Body of pancreas (tissue), 4 donors: Measurements from ENCODE around the gene TJP1. TPM values are rescaled to one million over a fixed set of nuclear protein-coding genes. Genes with fewer than 3 reads are reported as not detected.

ENCODE experiments used
- ATAC-seq: fragments of 150-250 bp; one replicate; pipeline ENCODE4 v1.9.1; 2016
- DNase-seq, 4 donors: peaks; one replicate each; pipeline ENCODE4 v3.0.0-alpha.2; 2019
- H3K27ac ChIP-seq, 4 donors: fragments of 200-600 bp; sonication (generic); 1 replicate in 3 of 4; 2 replicates in 1 of 4; pipeline versions ENCODE4 v1.5.1 to v1.6.1; 2016 to 2019; ENCODE audit warnings: mild to moderate bottlenecking in 1 of 4, mixed read lengths in 1 of 4, moderate library complexity in 1 of 4
- H3K27me3 ChIP-seq, 2 donors: fragments of 200-600 bp; sonication (generic); one replicate each; pipeline ENCODE4 v1.6.0; 2016; ENCODE audit warnings: mild to moderate bottlenecking in 1 of 2
- H3K36me3 ChIP-seq, 2 donors: fragments of 200-600 bp; sonication (generic); replicated peaks in 1 of 2; 2 replicates each; pipeline ENCODE4 v1.5.1; 2016; ENCODE audit warnings: low read depth in 2 of 2; ENCODE audit not compliant: insufficient read depth in 1 of 2
- H3K4me1 ChIP-seq: fragments of 200-600 bp; sonication (generic); one replicate; pipeline ENCODE4 v1.6.0; 2016
- H3K4me3 ChIP-seq, 2 donors: fragments of 200-600 bp; sonication (generic); 1 replicate in 1 of 2; 2 replicates in 1 of 2; pipeline ENCODE4 v1.5.1; 2016 to 2019
- H3K9me3 ChIP-seq, 3 donors: fragments of 200-600 bp; sonication (generic); 1 replicate in 2 of 3; 2 replicates in 1 of 3; pipeline ENCODE4 v1.5.1; 2016
- POLR2A ChIP-seq, 3 donors: fragments of 450-650 bp; IDR thresholded peaks; one replicate each; pipeline ENCODE4 v1.6.1; 2016; ENCODE audit warnings: antibody characterized with exemption in 3 of 3, mild to moderate bottlenecking in 2 of 3
- WGBS, 2 donors: methylation state at CpG; one replicate each; pipeline ENCODE4 v1.1.5; 2017; 5-methylcytosine and 5-hydroxymethylcytosine counted together
- intact Hi-C: fragments of 100-400 bp; cut with DNase I; formaldehyde crosslinking; loops from one replicate; pipeline ENCODE4 v1.15.1; 2023
- total RNA-seq, 2 donors: library from RNA; depleted of rRNA; stranded (reverse); fragments of >200 nt; gene quantifications; one replicate each; pipeline ENCODE4 v1.1.0, GENCODE V29; 2016
- TF ChIP-seq, protein P1 (sequence below), 7 experiments: fragments of 450-650 bp in 4 of 7; fragments of 200-600 bp in 3 of 7; sonication (generic) in 3 of 7; IDR thresholded peaks; one replicate each; pipeline ENCODE4 v1.5.1; 2016 to 2019; ENCODE audit warnings: antibody characterized with exemption in 7 of 7

Gene TJP1
- total RNA-seq, 2 donors from 2014 or later = 68.7 to 70.9 TPM

DNA sequence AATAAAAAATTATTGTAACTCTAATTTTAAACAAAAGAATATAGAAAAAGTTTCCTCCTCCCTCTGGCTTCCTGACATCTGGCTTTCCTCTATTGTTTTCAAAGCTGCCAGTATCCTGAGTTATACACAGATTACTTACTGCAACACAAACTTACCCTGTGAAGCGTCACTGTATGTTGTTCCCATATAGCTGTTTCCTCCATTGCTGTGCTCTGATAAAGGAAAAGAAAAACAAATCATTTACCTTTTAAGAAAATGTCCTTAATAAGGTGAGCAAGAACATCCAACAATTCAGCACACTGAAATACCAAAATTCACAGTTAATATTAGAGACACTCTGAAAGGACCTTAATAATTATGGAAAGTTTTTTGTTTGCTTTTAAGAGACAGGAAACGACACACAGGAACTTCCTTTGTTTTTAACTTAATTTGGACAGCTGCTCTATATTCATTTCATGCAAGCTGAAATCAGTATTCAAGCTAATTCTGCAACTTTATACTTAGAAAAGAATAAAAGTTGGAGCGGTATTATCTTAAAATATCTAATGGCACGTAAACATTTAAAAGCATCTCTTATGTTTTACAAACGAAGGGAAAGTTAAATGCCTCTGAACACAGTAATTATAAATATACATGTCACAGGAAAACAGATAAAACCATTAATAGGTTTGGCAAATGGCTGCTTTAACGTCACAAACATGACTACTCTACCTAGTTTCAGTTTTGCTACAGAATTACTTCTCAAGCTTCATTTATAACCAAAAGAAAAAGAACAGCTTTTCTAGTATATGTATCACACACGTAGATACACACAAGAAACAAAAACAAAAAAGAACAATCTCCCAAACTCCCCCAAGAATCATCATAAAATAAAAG, 21.5 kb downstream of the TJP1 start:
- peaks cover 52% of the 10 kb centered on the region for H3K4me1 ChIP-seq
- intact Hi-C loops = no loop called here
- TF ChIP-seq POLR2A (IDR thresholded peaks at IDR 0.05) = no peak
- TF ChIP-seq, protein P1, sequence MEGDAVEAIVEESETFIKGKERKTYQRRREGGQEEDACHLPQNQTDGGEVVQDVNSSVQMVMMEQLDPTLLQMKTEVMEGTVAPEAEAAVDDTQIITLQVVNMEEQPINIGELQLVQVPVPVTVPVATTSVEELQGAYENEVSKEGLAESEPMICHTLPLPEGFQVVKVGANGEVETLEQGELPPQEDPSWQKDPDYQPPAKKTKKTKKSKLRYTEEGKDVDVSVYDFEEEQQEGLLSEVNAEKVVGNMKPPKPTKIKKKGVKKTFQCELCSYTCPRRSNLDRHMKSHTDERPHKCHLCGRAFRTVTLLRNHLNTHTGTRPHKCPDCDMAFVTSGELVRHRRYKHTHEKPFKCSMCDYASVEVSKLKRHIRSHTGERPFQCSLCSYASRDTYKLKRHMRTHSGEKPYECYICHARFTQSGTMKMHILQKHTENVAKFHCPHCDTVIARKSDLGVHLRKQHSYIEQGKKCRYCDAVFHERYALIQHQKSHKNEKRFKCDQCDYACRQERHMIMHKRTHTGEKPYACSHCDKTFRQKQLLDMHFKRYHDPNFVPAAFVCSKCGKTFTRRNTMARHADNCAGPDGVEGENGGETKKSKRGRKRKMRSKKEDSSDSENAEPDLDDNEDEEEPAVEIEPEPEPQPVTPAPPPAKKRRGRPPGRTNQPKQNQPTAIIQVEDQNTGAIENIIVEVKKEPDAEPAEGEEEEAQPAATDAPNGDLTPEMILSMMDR (IDR thresholded peaks at IDR 0.05) = no peak
- no peaks in the 10 kb centered on the region for H3K36me3 ChIP-seq
- H3K27ac ChIP-seq = peak overlapping the region in 1 of 4 donors; percentile 12
- H3K9me3 ChIP-seq = no peaks in the 10 kb centered on the region
- ATAC-seq (no peak), DNase-seq (no peak)
- H3K4me3 ChIP-seq = no peak overlapping the region
- WGBS, 2 donors = 57 to 64% methylated on average over 7 of the region's 7 CpGs
- H3K27me3 ChIP-seq = no peaks in the 10 kb centered on the region

DNA sequence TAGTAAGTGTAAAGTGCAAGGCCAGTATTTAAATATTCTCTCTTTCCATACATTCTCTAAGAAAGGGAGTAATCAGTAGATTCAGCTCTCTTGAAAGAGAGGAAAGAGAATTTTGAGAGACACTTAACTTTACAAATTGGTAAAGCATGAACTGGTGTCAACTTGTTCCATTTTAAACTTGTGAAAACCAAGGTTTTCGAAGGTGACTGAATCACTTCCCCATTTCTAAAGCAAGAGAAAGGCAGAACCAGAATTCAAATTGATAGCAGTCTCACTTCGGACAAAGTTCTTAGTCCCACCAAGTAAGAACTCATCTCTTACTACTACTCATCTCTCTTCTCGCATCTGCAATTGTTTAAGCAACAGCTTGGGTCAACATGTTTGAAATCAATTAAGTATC, 22.4 kb downstream of the TJP1 start:
- intact Hi-C loops = no loop called here
- H3K27me3 ChIP-seq = no peaks in the 10 kb centered on the region
- no peaks in the 10 kb centered on the region for H3K36me3 ChIP-seq
- no peak overlapping the region for H3K4me3 ChIP-seq
- H3K4me1 ChIP-seq = peaks cover 44% of the 10 kb centered on the region
- peak overlapping the region in 1 of 4 donors; percentile 5 for H3K27ac ChIP-seq
- TF ChIP-seq POLR2A (IDR thresholded peaks at IDR 0.05) = no peak
- TF ChIP-seq, protein P1 (IDR thresholded peaks at IDR 0.05) = no peak
- no peaks in the 10 kb centered on the region for H3K9me3 ChIP-seq
- 72 to 89% methylated on average over 3 of the region's 3 CpGs for WGBS, 2 donors
- DNase-seq (no peak), ATAC-seq (no peak)

DNA sequence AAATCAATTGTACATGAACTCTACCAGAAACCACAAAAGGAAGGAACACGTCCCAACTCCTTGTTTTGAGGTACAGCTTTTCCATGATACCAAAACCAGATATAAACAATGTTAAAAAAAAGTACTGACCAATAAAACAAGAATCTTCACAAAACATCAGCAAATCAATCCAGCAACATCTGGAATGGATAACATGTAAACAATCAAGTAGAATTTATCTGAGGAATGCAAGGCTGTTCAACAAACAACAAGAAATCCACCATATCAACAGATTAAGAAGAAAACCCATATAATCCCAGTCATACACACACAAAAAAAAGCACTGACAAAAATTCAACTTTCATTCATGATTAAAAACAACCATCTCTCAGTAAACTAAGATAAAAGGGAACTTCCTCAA, 26.7 kb downstream of the TJP1 start:
- Histone ChIP-seq H3K36me3 (peaks cover 0 to 2% of the 10 kb centered on the region in 2 donors), H3K9me3 (no peaks in the 10 kb centered on the region), H3K4me3 (no peak overlapping the region), H3K27ac (no peak overlapping the region), H3K4me1 (peaks cover 12% of the 10 kb centered on the region), H3K27me3 (no peaks in the 10 kb centered on the region)
- TF ChIP-seq, protein P1 (IDR thresholded peaks at IDR 0.05) = no peak
- no peak for TF ChIP-seq POLR2A (IDR thresholded peaks at IDR 0.05)
- no peak for ATAC-seq
- DNase-seq = no peak
- intact Hi-C loops = no loop called here
- WGBS, 2 donors = 76 to 90% methylated on average over 1 of the region's 1 CpG

DNA sequence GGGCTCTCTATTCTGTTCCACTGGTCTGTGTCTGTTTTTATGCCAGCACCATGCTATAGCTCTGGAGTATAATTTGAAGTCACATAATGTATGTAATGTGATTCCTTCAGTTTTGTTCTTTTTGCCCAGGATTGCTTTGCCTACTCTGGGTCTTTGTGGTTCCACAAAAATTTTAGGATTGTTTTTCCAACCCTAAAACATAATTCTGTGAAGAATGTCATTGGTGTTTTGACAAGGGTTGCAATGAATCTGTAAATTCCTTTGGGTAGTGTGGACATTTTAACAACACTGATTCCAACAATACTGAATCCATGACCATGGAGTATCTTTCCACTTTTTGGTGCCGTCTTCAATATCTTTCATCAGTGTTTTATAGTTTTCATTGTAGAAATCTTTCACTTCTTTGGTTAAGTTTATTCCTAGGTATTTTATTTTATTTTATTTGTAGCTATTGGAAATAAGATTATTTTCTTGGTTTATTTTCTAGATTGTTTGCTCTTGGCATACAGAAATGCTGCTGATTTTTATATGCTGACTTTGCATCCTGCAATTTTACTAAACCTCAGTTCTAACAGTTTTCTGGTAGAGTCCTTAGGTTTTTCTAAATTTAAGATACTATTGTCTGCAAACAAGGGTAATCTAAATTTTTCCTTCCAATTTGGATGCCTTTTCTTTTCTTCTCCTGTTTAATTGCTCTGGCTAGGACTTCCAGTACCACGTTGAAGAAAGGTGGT, 29.7 kb downstream of the TJP1 start:
- intact Hi-C loops = no loop called here
- peaks cover 0 to 2% of the 10 kb centered on the region in 2 donors for H3K36me3 ChIP-seq
- 90 to 98% methylated on average over 2 of the region's 2 CpGs for WGBS, 2 donors
- ATAC-seq (no peak), DNase-seq (no peak)
- no peaks in the 10 kb centered on the region for H3K4me1 ChIP-seq
- H3K4me3 ChIP-seq = no peak overlapping the region
- TF ChIP-seq POLR2A (IDR thresholded peaks at IDR 0.05) = no peak
- TF ChIP-seq, protein P1 (IDR thresholded peaks at IDR 0.05) = no peak
- H3K27ac ChIP-seq = no peak overlapping the region
- no peaks in the 10 kb centered on the region for H3K9me3 ChIP-seq
- no peaks in the 10 kb centered on the region for H3K27me3 ChIP-seq
